Posterior vena cava (tissue), 2 donors: ENCODE results near the gene PTPRQ. TPM values are rescaled to one million over a fixed set of nuclear protein-coding genes. Genes with fewer than 3 reads are reported as not detected.
A peak's percentile ranks its signal among the peaks of the same experiment; 100 is the strongest.
"Not testable (repeated sequence)": the region's sequence is repeated elsewhere in the genome, so short reads cannot be mapped to it uniquely, and the experiment has no call there.

Experiments
- DNase-seq: peaks from one replicate; pipeline ENCODE4 v3.0.0-alpha.2; 2020; ENCODE audit warnings: low spot score
- intact Hi-C, 2 donors: fragments of 100-400 bp; cut with DNase I; formaldehyde crosslinking; loops; one replicate each; pipeline versions ENCODE4 v1.14.1 to v1.14.2; 2022 to 2023
- total RNA-seq, 2 donors: library from RNA; stranded (reverse); fragmentation: NEBNext Ultra II Directional; extraction: Animal tissue kit (Norgen Biotek cat#: 25700); gene quantifications; one replicate each; pipeline ENCODE4 v1.2.1, GENCODE V29; 2021
- donor health status: DM: yes; HTN: yes; CAD: no.
- donor health status: DM: yes; HTN: yes; CAD: no.

PTPRQ gene
- total RNA-seq, 2 donors from 2014 or later: 0.67 to 1.5 TPM

GRCh38 chr12:80456513-80456912 lies 12.5 kb downstream of the PTPRQ start:
- intact Hi-C loops: no loop called here
- DNase-seq: no peak

GRCh38 chr12:80460972-80461371 lies 16.9 kb downstream of the PTPRQ start:
- intact Hi-C loops: no loop called here

GRCh38 chr12:80461851-80462250 lies 17.8 kb downstream of the PTPRQ start:
- intact Hi-C loops, DNase-seq: not testable (repeated sequence)

More at GRCh38 chr12:80460972-80461371, 16.9 kb downstream of the PTPRQ start:
- no peak for DNase-seq

GRCh38 chr12:80469681-80470080 lies 25.6 kb downstream of the PTPRQ start:
- DNase-seq: no peak
- intact Hi-C loops: no loop called here

- no peak for DNase-seq
- intact Hi-C loops: no loop called here
Measured at GRCh38 chr12:80470403-80470802, 26.4 kb downstream of the PTPRQ start.

GRCh38 chr12:80472236-80472635 lies 28.2 kb downstream of the PTPRQ start:
- no peak for DNase-seq
- intact Hi-C loops: no loop called here

GRCh38 chr12:80472911-80473500 lies 29.0 kb downstream of the PTPRQ start:
- intact Hi-C loops: no loop called here
- DNase-seq: no peak

- intact Hi-C loops: not testable (repeated sequence)
Measured at GRCh38 chr12:80477521-80478145, 33.6 kb downstream of the PTPRQ start.

GRCh38 chr12:80484746-80485145 lies 40.7 kb downstream of the PTPRQ start:
- no peak for DNase-seq
- intact Hi-C loops: no loop called here

More at GRCh38 chr12:80477521-80478145, 33.6 kb downstream of the PTPRQ start:
- not testable (repeated sequence) for DNase-seq

GRCh38 chr12:80485222-80485987 lies 41.4 kb downstream of the PTPRQ start:
- intact Hi-C loops: no loop called here
- no peak for DNase-seq

- intact Hi-C loops: no loop called here
- DNase-seq: no peak
Measured at GRCh38 chr12:80490329-80490728, 46.3 kb downstream of the PTPRQ start.

GRCh38 chr12:80491166-80491565 lies 47.1 kb downstream of the PTPRQ start:
- no peak for DNase-seq
- intact Hi-C loops: no loop called here

- no peak for DNase-seq
- intact Hi-C loops: no loop called here
Measured at GRCh38 chr12:80493466-80493865, 49.4 kb downstream of the PTPRQ start.

- intact Hi-C loops: no loop called here
- no peak for DNase-seq
Measured at GRCh38 chr12:80494836-80495235, 50.8 kb downstream of the PTPRQ start.

GRCh38 chr12:80498059-80498728 lies 54.2 kb downstream of the PTPRQ start:
- no peak for DNase-seq
- intact Hi-C loops: no loop called here

GRCh38 chr12:80504389-80505163 lies 60.5 kb downstream of the PTPRQ start:
- intact Hi-C loops: no loop called here
- DNase-seq: no peak

- intact Hi-C loops: no loop called here
- DNase-seq: no peak
Measured at GRCh38 chr12:80509781-80510556, 65.9 kb downstream of the PTPRQ start.

GRCh38 chr12:80512781-80513180 lies 68.7 kb downstream of the PTPRQ start:
- DNase-seq: no peak
- intact Hi-C loops: no loop called here

- DNase-seq: peak; percentile 66
- intact Hi-C loops: no loop called here
Measured at GRCh38 chr12:80513211-80513610, 69.2 kb downstream of the PTPRQ start.
